NCI-H2227 (cell line): ENCODE measurements around the gene ITGB8.
A peak's percentile ranks its signal among the peaks of the same experiment; 100 is the strongest.

Experiments
- DNase-seq: peaks from one replicate; lab custom pipeline; 2025; ENCODE audit not compliant: unreplicated experiment; lab: John Stamatoyannopoulos, UW

The ITGB8 gene

GRCh38 chr7:20307119-20307518, 23.6 kb upstream of the ITGB8 start:
- DNase-seq, result peak; percentile 51

- DNase-seq, result peak; percentile 60
Observed at GRCh38 chr7:20307901-20308300, 22.8 kb upstream of the ITGB8 start.

- no peak for DNase-seq
Observed at GRCh38 chr7:20310301-20310700, 20.4 kb upstream of the ITGB8 start.

GRCh38 chr7:20310963-20311742, 19.5 kb upstream of the ITGB8 start:
- peak; percentile 51 for DNase-seq

GRCh38 chr7:20311743-20312042, 19.0 kb upstream of the ITGB8 start:
- no peak for DNase-seq

- no peak for DNase-seq
Observed at GRCh38 chr7:20312562-20312961, 18.1 kb upstream of the ITGB8 start.

- no peak for DNase-seq
Observed at GRCh38 chr7:20313626-20314025, 17.1 kb upstream of the ITGB8 start.

- no peak for DNase-seq
Observed at GRCh38 chr7:20314198-20314597, 16.5 kb upstream of the ITGB8 start.

- DNase-seq, result peak; percentile 84
Observed at GRCh38 chr7:20316706-20317105, 14.0 kb upstream of the ITGB8 start.

- no peak for DNase-seq
Observed at GRCh38 chr7:20317413-20317812, 13.3 kb upstream of the ITGB8 start.

GRCh38 chr7:20318933-20319332, 11.8 kb upstream of the ITGB8 start:
- DNase-seq, result no peak

GRCh38 chr7:20320322-20320721, 10.4 kb upstream of the ITGB8 start:
- no peak for DNase-seq

- no peak for DNase-seq
Observed at GRCh38 chr7:20320786-20321185, 9.9 kb upstream of the ITGB8 start.

- DNase-seq, result no peak
Observed at GRCh38 chr7:20323595-20323994, 7.1 kb upstream of the ITGB8 start.

GRCh38 chr7:20326342-20326741, 4.4 kb upstream of the ITGB8 start:
- no peak for DNase-seq

GRCh38 chr7:20327055-20327454, 3.6 kb upstream of the ITGB8 start:
- DNase-seq, result no peak

GRCh38 chr7:20328027-20328426, 2.7 kb upstream of the ITGB8 start:
- no peak for DNase-seq

GRCh38 chr7:20328692-20329091, 2.0 kb upstream of the ITGB8 start:
- DNase-seq, result no peak

- DNase-seq, result peak; percentile 68
Observed at GRCh38 chr7:20329389-20330238, 1.1 kb upstream of the ITGB8 start.

- peak; percentile 74 for DNase-seq
Observed at GRCh38 chr7:20330928-20331909, 519 bp downstream of the ITGB8 start.
